Large intestine (tissue), 3 donors: ENCODE measurements around the gene ACADS. TPM values are rescaled to one million over a fixed set of nuclear protein-coding genes. Genes with fewer than 3 reads are reported as not detected.
"Not testable (repeated sequence)": the region's sequence is repeated elsewhere in the genome, so short reads cannot be mapped to it uniquely, and the experiment has no call there.

Experiments used
- DNase-seq, 2 donors: peaks; one replicate each; pipeline versions ENCODE4 v3.0.0 to v3.0.0-alpha.2; 2013
- H3K27ac ChIP-seq: one replicate; pipeline ENCODE4 v1.5.1; 2013; ENCODE audit warnings: low read length
- H3K27me3 ChIP-seq: 2 replicates; pipeline ENCODE4 v1.6.1; 2013; ENCODE audit warnings: low read length; ENCODE audit not compliant: control insufficient read depth, insufficient read depth
- H3K36me3 ChIP-seq: 2 replicates; pipeline ENCODE4 v1.6.1; 2013; ENCODE audit warnings: low read length; ENCODE audit not compliant: control insufficient read depth, insufficient read depth
- H3K4me1 ChIP-seq: one replicate; pipeline ENCODE4 v1.6.1; 2013; ENCODE audit warnings: low read length; ENCODE audit not compliant: control insufficient read depth, insufficient read depth
- H3K4me3 ChIP-seq: one replicate; pipeline ENCODE4 v1.5.1; 2013; ENCODE audit warnings: low read length
- H3K9me3 ChIP-seq: one replicate; pipeline ENCODE4 v1.6.1; 2013; ENCODE audit warnings: mild to moderate bottlenecking, low read depth, low read length, moderate library complexity; ENCODE audit not compliant: control insufficient read depth
- WGBS: methylation state at CpG from one replicate; pipeline ENCODE4 v1.1.5; 2013; ENCODE audit warnings: low lambda C conversion rate; ENCODE audit not compliant: insufficient coverage; 5-methylcytosine and 5-hydroxymethylcytosine counted together
- polyA plus RNA-seq: library from polyadenylated mRNA; unstranded; fragments of 120-200 nt; gene quantifications from one replicate; pipeline ENCODE4 v1.2.1, GENCODE V29; 2013

Gene ACADS
- polyA plus RNA-seq, 1 donor: 50.2 TPM

GRCh38 chr12:120724720-120725119 is 906 bp upstream of the ACADS start:
- Histone ChIP-seq H3K36me3 (peaks cover 51% of the 10 kb centered on the region), H3K4me1 (peaks cover 27% of the 10 kb centered on the region), H3K9me3 (no peaks in the 10 kb centered on the region), H3K27me3 (no peaks in the 10 kb centered on the region), H3K27ac (no peak overlapping the region), H3K4me3 (no peak overlapping the region)
- no peak for DNase-seq
- no CpG with 5 or more reads among the region's 5 CpGs for WGBS

GRCh38 chr12:120725151-120725658 is 421 bp upstream of the ACADS start:
- no CpG with 5 or more reads among the region's 14 CpGs for WGBS
- H3K9me3 ChIP-seq: no peaks in the 10 kb centered on the region
- no peak for DNase-seq
- H3K36me3 ChIP-seq: peaks cover 50% of the 10 kb centered on the region
- peaks cover 22% of the 10 kb centered on the region for H3K4me1 ChIP-seq
- H3K4me3 ChIP-seq: peak overlapping the region; percentile 56
- no peaks in the 10 kb centered on the region for H3K27me3 ChIP-seq
- peak overlapping the region; percentile 19 for H3K27ac ChIP-seq

- Histone ChIP-seq H3K27me3 (no peaks in the 10 kb centered on the region), H3K27ac (peak overlapping the region; percentile 41), H3K4me3 (peak overlapping the region; percentile 56), H3K9me3 (no peaks in the 10 kb centered on the region), H3K36me3 (peaks cover 47% of the 10 kb centered on the region), H3K4me1 (peaks cover 12% of the 10 kb centered on the region)
- DNase-seq: no peak
- WGBS: no CpG with 5 or more reads among the region's 9 CpGs
Measured at GRCh38 chr12:120726510-120726793, 826 bp downstream of the ACADS start.

GRCh38 chr12:120726961-120727360 is 1.3 kb downstream of the ACADS start:
- DNase-seq: no peak
- Histone ChIP-seq H3K36me3 (peaks cover 42% of the 10 kb centered on the region), H3K27ac (no peak overlapping the region), H3K4me1 (peaks cover 12% of the 10 kb centered on the region), H3K4me3 (no peak overlapping the region), H3K27me3 (no peaks in the 10 kb centered on the region), H3K9me3 (no peaks in the 10 kb centered on the region)
- WGBS: no CpG with 5 or more reads among the region's 9 CpGs

- peaks cover 34% of the 10 kb centered on the region for H3K36me3 ChIP-seq
- not testable (repeated sequence) for DNase-seq, H3K9me3 ChIP-seq, H3K27me3 ChIP-seq, H3K4me1 ChIP-seq, H3K27ac ChIP-seq, H3K4me3 ChIP-seq
- WGBS: no CpG with 5 or more reads among the region's 35 CpGs
Measured at GRCh38 chr12:120732198-120732597, 6.6 kb downstream of the ACADS start.

- H3K4me3 ChIP-seq: no peak overlapping the region
- no peaks in the 10 kb centered on the region for H3K4me1 ChIP-seq
- H3K27ac ChIP-seq: no peak overlapping the region
- peaks cover 8% of the 10 kb centered on the region for H3K9me3 ChIP-seq
- no CpG with 5 or more reads among the region's 3 CpGs for WGBS
- no peaks in the 10 kb centered on the region for H3K27me3 ChIP-seq
- peaks cover 39% of the 10 kb centered on the region for H3K36me3 ChIP-seq
- no peak for DNase-seq
Measured at GRCh38 chr12:120733574-120733973, 7.9 kb downstream of the ACADS start.

- no peak for DNase-seq
Measured at GRCh38 chr12:120734210-120734609, 8.6 kb downstream of the ACADS start.

GRCh38 chr12:120735181-120735580 is 9.6 kb downstream of the ACADS start:
- Histone ChIP-seq H3K27me3 (no peaks in the 10 kb centered on the region), H3K27ac (no peak overlapping the region), H3K36me3 (peaks cover 37% of the 10 kb centered on the region), H3K9me3 (peaks cover 8% of the 10 kb centered on the region), H3K4me3 (no peak overlapping the region), H3K4me1 (no peaks in the 10 kb centered on the region)
- no peak for DNase-seq
- no CpG with 5 or more reads among the region's 3 CpGs for WGBS

More at GRCh38 chr12:120734210-120734609, 8.6 kb downstream of the ACADS start:
- WGBS: no CpG with 5 or more reads among the region's 10 CpGs
- H3K9me3 ChIP-seq: peaks cover 8% of the 10 kb centered on the region
- no peaks in the 10 kb centered on the region for H3K27me3 ChIP-seq
- no peaks in the 10 kb centered on the region for H3K4me1 ChIP-seq
- peaks cover 42% of the 10 kb centered on the region for H3K36me3 ChIP-seq
- H3K4me3 ChIP-seq: no peak overlapping the region
- no peak overlapping the region for H3K27ac ChIP-seq

- Histone ChIP-seq H3K27me3 (no peaks in the 10 kb centered on the region), H3K4me1 (peaks cover 2% of the 10 kb centered on the region), H3K36me3 (peaks cover 32% of the 10 kb centered on the region), H3K4me3 (no peak overlapping the region), H3K9me3 (peaks cover 8% of the 10 kb centered on the region), H3K27ac (no peak overlapping the region)
- no peak for DNase-seq
- WGBS: no CpG with 5 or more reads among the region's 38 CpGs
Measured at GRCh38 chr12:120736404-120737331, 11.0 kb downstream of the ACADS start.

- DNase-seq: no peak
Measured at GRCh38 chr12:120737557-120738251, 12.1 kb downstream of the ACADS start.

More at GRCh38 chr12:120737557-120738251, 12.1 kb downstream of the ACADS start:
- peaks cover 7% of the 10 kb centered on the region for H3K4me1 ChIP-seq
- WGBS: no CpG with 5 or more reads among the region's 25 CpGs
- peaks cover 4% of the 10 kb centered on the region for H3K9me3 ChIP-seq
- no peaks in the 10 kb centered on the region for H3K27me3 ChIP-seq
- no peak overlapping the region for H3K27ac ChIP-seq
- H3K4me3 ChIP-seq: no peak overlapping the region
- H3K36me3 ChIP-seq: peaks cover 32% of the 10 kb centered on the region
